Trophoblast cell (in vitro differentiated cells and primary cell): Measurements from ENCODE around the gene MRPL40.

Experiments
- DNase-seq, 2 donors: peaks; one replicate each; pipeline ENCODE4 v3.0.0-alpha.2; 2016
- H2AFZ ChIP-seq: 2 replicates; pipeline ENCODE4 v1.6.1; 2013; ENCODE audit warnings: low read length, moderate library complexity, mild to moderate bottlenecking; ENCODE audit not compliant: insufficient read depth, poor library complexity
- H2AK5ac ChIP-seq: 2 replicates; pipeline ENCODE4 v1.6.1; 2013; ENCODE audit warnings: mild to moderate bottlenecking, low read length
- H2BK120ac ChIP-seq: 2 replicates; pipeline ENCODE4 v1.6.1; 2013; ENCODE audit warnings: low read length, mild to moderate bottlenecking, moderate library complexity; ENCODE audit not compliant: insufficient read depth, poor library complexity
- H2BK12ac ChIP-seq: 2 replicates; pipeline ENCODE4 v1.6.1; 2013; ENCODE audit warnings: mild to moderate bottlenecking, low read length, moderate library complexity
- H2BK5ac ChIP-seq: 2 replicates; pipeline ENCODE4 v1.6.1; 2013; ENCODE audit warnings: low read length, low read depth, moderate library complexity, mild to moderate bottlenecking; ENCODE audit not compliant: poor library complexity
- H3K14ac ChIP-seq: 2 replicates; pipeline ENCODE4 v1.6.1; 2013; ENCODE audit warnings: mild to moderate bottlenecking, low read length
- H3K18ac ChIP-seq: 2 replicates; pipeline ENCODE4 v1.6.1; 2013; ENCODE audit warnings: mild to moderate bottlenecking, low read length
- H3K23ac ChIP-seq: 2 replicates; pipeline ENCODE4 v1.6.1; 2013; ENCODE audit warnings: low read length
- H3K27ac ChIP-seq: 2 replicates; pipeline ENCODE4 v1.5.1; 2013; ENCODE audit warnings: low read depth, mild to moderate bottlenecking, inconsistent platforms, low read length, moderate library complexity
- H3K27me3 ChIP-seq: 2 replicates; pipeline ENCODE4 v1.6.1; 2013; ENCODE audit warnings: inconsistent platforms, mild to moderate bottlenecking, low read length, moderate library complexity; ENCODE audit not compliant: insufficient read depth
- H3K36me3 ChIP-seq, 2 experiments: 1 replicate in 1 of 2; 2 replicates in 1 of 2; pipeline ENCODE4 v1.6.1; 2013; ENCODE audit warnings: low read length in 2 of 2, mild to moderate bottlenecking in 2 of 2, moderate library complexity in 1 of 2; ENCODE audit not compliant: insufficient read depth in 2 of 2, control insufficient read depth in 1 of 2
- H3K4ac ChIP-seq: 2 replicates; pipeline ENCODE4 v1.6.1; 2013; ENCODE audit warnings: low read depth, mild to moderate bottlenecking, low read length, moderate library complexity
- H3K4me1 ChIP-seq, 2 experiments: 1 replicate in 1 of 2; 2 replicates in 1 of 2; pipeline ENCODE4 v1.6.1; 2013; ENCODE audit warnings: low read length in 2 of 2, mild to moderate bottlenecking in 2 of 2, moderate library complexity in 1 of 2; ENCODE audit not compliant: insufficient read depth in 2 of 2, control insufficient read depth in 1 of 2
- H3K4me2 ChIP-seq: 2 replicates; pipeline ENCODE4 v1.6.1; 2013; ENCODE audit warnings: inconsistent platforms, mild to moderate bottlenecking, low read length, moderate library complexity
- H3K4me3 ChIP-seq: 2 replicates; pipeline ENCODE4 v1.5.1; 2013; ENCODE audit warnings: mild to moderate bottlenecking, low read depth, low read length, inconsistent platforms
- H3K79me1 ChIP-seq: one replicate; pipeline ENCODE4 v1.6.1; 2013; ENCODE audit warnings: low read length
- H3K79me2 ChIP-seq: 2 replicates; pipeline ENCODE4 v1.6.1; 2013; ENCODE audit warnings: low read length, mild to moderate bottlenecking; ENCODE audit not compliant: control insufficient read depth, insufficient read depth, poor library complexity
- H3K9ac ChIP-seq: 2 replicates; pipeline ENCODE4 v1.6.1; 2013; ENCODE audit warnings: mild to moderate bottlenecking, low read length
- H3K9me3 ChIP-seq: 2 replicates; pipeline ENCODE4 v1.6.1; 2013; ENCODE audit warnings: low read depth, mild to moderate bottlenecking, control low read depth, inconsistent platforms, low read length; ENCODE audit not compliant: insufficient read depth
- H4K12ac ChIP-seq: 2 replicates; pipeline ENCODE4 v1.6.1; 2013; ENCODE audit warnings: low read depth, mild to moderate bottlenecking, low read length, moderate library complexity
- H4K8ac ChIP-seq: 2 replicates; pipeline ENCODE4 v1.6.1; 2013; ENCODE audit warnings: low read depth, mild to moderate bottlenecking, low read length, moderate library complexity
- H4K91ac ChIP-seq: one replicate; pipeline ENCODE4 v1.6.1; 2013; ENCODE audit warnings: low read depth, mild to moderate bottlenecking, low read length, moderate library complexity
- WGBS: extraction: QIAGEN DNeasy Blood & Tissue Kit; methylation state at CpG from one replicate; pipeline ENCODE4 v1.1.7; 2013; ENCODE audit warnings: missing lambda C conversion rate; ENCODE audit not compliant: insufficient read length, insufficient coverage; ENCODE audit errors: extremely low coverage; 5-methylcytosine and 5-hydroxymethylcytosine counted together

Gene MRPL40

GRCh38 chr22:19480789-19481188, 48.4 kb downstream of the MRPL40 start:
- Histone ChIP-seq H3K4me2 (peak overlapping the region; percentile 99), H3K4ac (no peak overlapping the region)
- no CpG with 5 or more reads among the region's 10 CpGs for WGBS

GRCh38 chr22:19482297-19482696, 50.0 kb downstream of the MRPL40 start:
- no peak overlapping the region for H4K12ac ChIP-seq
- H2BK12ac ChIP-seq: no peak overlapping the region
- peaks cover 4 to 7% of the 10 kb centered on the region in 2 experiments for H3K4me1 ChIP-seq
- no peaks in the 10 kb centered on the region for H3K27me3 ChIP-seq
- no peak overlapping the region for H2BK120ac ChIP-seq
- H3K9me3 ChIP-seq: no peaks in the 10 kb centered on the region
- H3K4ac ChIP-seq: no peak overlapping the region
- H3K9ac ChIP-seq: no peak overlapping the region
- H3K23ac ChIP-seq: no peak overlapping the region
- H3K36me3 ChIP-seq: peaks cover 21% of the 10 kb centered on the region in 2 experiments
- no peak overlapping the region for H3K14ac ChIP-seq
- WGBS: no CpG with 5 or more reads among the region's 9 CpGs
- no peak overlapping the region for H2AK5ac ChIP-seq
- no peak overlapping the region for H4K91ac ChIP-seq
- no peak overlapping the region for H2BK5ac ChIP-seq
- peaks cover 9% of the 10 kb centered on the region for H3K79me1 ChIP-seq
- H4K8ac ChIP-seq: no peak overlapping the region
- H3K18ac ChIP-seq: no peak overlapping the region
- no peak overlapping the region for H3K4me3 ChIP-seq
- peaks cover 14% of the 10 kb centered on the region for H3K79me2 ChIP-seq
- no peak overlapping the region for H3K27ac ChIP-seq
- no peak overlapping the region for H2AFZ ChIP-seq
- DNase-seq: no peak
- no peak overlapping the region for H3K4me2 ChIP-seq

More at GRCh38 chr22:19480789-19481188, 48.4 kb downstream of the MRPL40 start:
- Histone ChIP-seq H3K9ac (no peak overlapping the region), H3K79me1 (peaks cover 9% of the 10 kb centered on the region), H3K79me2 (peaks cover 16% of the 10 kb centered on the region), H3K4me3 (no peak overlapping the region), H3K27me3 (no peaks in the 10 kb centered on the region), H2BK5ac (no peak overlapping the region), H2AK5ac (no peak overlapping the region), H3K14ac (no peak overlapping the region), H3K18ac (no peak overlapping the region), H2BK120ac (no peak overlapping the region), H3K23ac (no peak overlapping the region), H3K4me1 (peaks cover 4 to 7% of the 10 kb centered on the region in 2 experiments), H2AFZ (no peak overlapping the region), H4K8ac (no peak overlapping the region), H2BK12ac (no peak overlapping the region), H4K12ac (no peak overlapping the region), H3K36me3 (peaks cover 18 to 20% of the 10 kb centered on the region in 2 experiments), H3K9me3 (no peaks in the 10 kb centered on the region), H4K91ac (no peak overlapping the region), H3K27ac (no peak overlapping the region)
- no peak for DNase-seq

GRCh38 chr22:19483481-19484244, 51.3 kb downstream of the MRPL40 start:
- no peak overlapping the region for H3K23ac ChIP-seq
- no peak for DNase-seq
- no peak overlapping the region for H3K4me2 ChIP-seq

More at GRCh38 chr22:19483481-19484244, 51.3 kb downstream of the MRPL40 start:
- Histone ChIP-seq H3K27me3 (no peaks in the 10 kb centered on the region), H4K91ac (no peak overlapping the region), H3K9ac (no peak overlapping the region), H3K18ac (no peak overlapping the region), H3K27ac (no peak overlapping the region), H2BK5ac (no peak overlapping the region), H3K4me3 (no peak overlapping the region), H3K9me3 (no peaks in the 10 kb centered on the region), H2BK120ac (no peak overlapping the region), H4K8ac (no peak overlapping the region), H3K36me3 (peaks cover 25 to 28% of the 10 kb centered on the region in 2 experiments), H2AK5ac (no peak overlapping the region), H4K12ac (no peak overlapping the region), H3K4me1 (peaks cover 0 to 3% of the 10 kb centered on the region in 2 experiments), H3K79me2 (peaks cover 8% of the 10 kb centered on the region), H2AFZ (no peak overlapping the region), H2BK12ac (no peak overlapping the region), H3K14ac (no peak overlapping the region), H3K4ac (no peak overlapping the region), H3K79me1 (peaks cover 7% of the 10 kb centered on the region)
- no CpG with 5 or more reads among the region's 8 CpGs for WGBS
